ENCODE measurements around the gene ROBO4. TPM values are rescaled to one million over a fixed set of nuclear protein-coding genes. Genes with fewer than 3 reads are reported as not detected.

Gene ROBO4
- total RNA-seq, 1 experiment from 2014 or later, result 1.6 TPM

GRCh38 chr11:124894606-124895430 is 2.8 kb downstream of the ROBO4 start:
- no TSS peak for BruUV-seq (replicated peaks)
- H2AFZ ChIP-seq (ENCODE audit: low read length), result no peak overlapping the region
- intact Hi-C loops (cut with micrococcal nuclease), result no loop called here
- no peaks in the 10 kb centered on the region for H3K9me3 ChIP-seq (ENCODE audit: low read length)
- peaks cover 15% of the 10 kb centered on the region for H3F3A ChIP-seq (ENCODE audit: low read length, unreplicated experiment)
- ChIA-PET POLR2A (ENCODE audit: unreplicated experiment) (interaction anchor here (0.6 kb wide), 2 partner anchors 8 to 27 kb away, joined by 5 to 6 read pairs; no protein-coding TSS in a partner anchor), CTCF (no interaction called here)
- DNase-seq, result no peak
- H4K20me1 ChIP-seq (ENCODE audit: low read length), result no peaks in the 10 kb centered on the region
- H3K79me2 ChIP-seq (ENCODE audit: low read length), result no peaks in the 10 kb centered on the region
- TF ChIP-seq EZH2 (IDR thresholded peaks at IDR 0.05; ENCODE audit: low read length, unreplicated experiment) (no peak), CTCF (conservative IDR thresholded peaks at IDR 0.05; ENCODE audit: low read depth, low read length) (no peak), EZH2phosphoT487 (IDR thresholded peaks at IDR 0.05; ENCODE audit: borderline replicate concordance, low read length) (no peak)
- peaks cover 45% of the 10 kb centered on the region for H3K4me1 ChIP-seq (ENCODE audit: insufficient read depth, low read length)
- no peak overlapping the region for H3K27ac ChIP-seq (ENCODE audit: low read length)
- no peaks in the 10 kb centered on the region for H3K9me2 ChIP-seq (replicated peaks; ENCODE audit: low read length)
- H3K4me3 ChIP-seq (ENCODE audit: low read length), result no peak overlapping the region
- no peaks in the 10 kb centered on the region for H3K27me3 ChIP-seq (ENCODE audit: low read length)
- no peak overlapping the region for H3K4me2 ChIP-seq (ENCODE audit: low read length)
- H3K36me3 ChIP-seq (ENCODE audit: low read depth, low read length), result no peaks in the 10 kb centered on the region
- H3K9ac ChIP-seq (ENCODE audit: low read length), result no peak overlapping the region
- no peak for ATAC-seq

GRCh38 chr11:124893781-124894401 is 3.8 kb downstream of the ROBO4 start:
- intact Hi-C loops (cut with micrococcal nuclease), result no loop called here
- Histone ChIP-seq H3K9ac (ENCODE audit: low read length) (no peak overlapping the region), H3K27me3 (ENCODE audit: low read length) (no peaks in the 10 kb centered on the region), H3K36me3 (ENCODE audit: low read depth, low read length) (no peaks in the 10 kb centered on the region), H3K9me3 (ENCODE audit: low read length) (no peaks in the 10 kb centered on the region), H3K79me2 (ENCODE audit: low read length) (no peaks in the 10 kb centered on the region), H2AFZ (ENCODE audit: low read length) (no peak overlapping the region), H4K20me1 (ENCODE audit: low read length) (no peaks in the 10 kb centered on the region), H3F3A (ENCODE audit: low read length, unreplicated experiment) (peaks cover 7% of the 10 kb centered on the region), H3K9me2 (replicated peaks; ENCODE audit: low read length) (no peaks in the 10 kb centered on the region), H3K27ac (ENCODE audit: low read length) (no peak overlapping the region), H3K4me3 (ENCODE audit: low read length) (no peak overlapping the region), H3K4me1 (ENCODE audit: insufficient read depth, low read length) (peaks cover 36% of the 10 kb centered on the region), H3K4me2 (ENCODE audit: low read length) (no peak overlapping the region)
- no peak for DNase-seq
- BruUV-seq (replicated peaks), result no TSS peak
- ATAC-seq, result no peak
- no peak for TF ChIP-seq EZH2phosphoT487 (IDR thresholded peaks at IDR 0.05; ENCODE audit: borderline replicate concordance, low read length)
- TF ChIP-seq CTCF (conservative IDR thresholded peaks at IDR 0.05; ENCODE audit: low read depth, low read length), result no peak
- TF ChIP-seq EZH2 (IDR thresholded peaks at IDR 0.05; ENCODE audit: low read length, unreplicated experiment), result no peak
- ChIA-PET CTCF (no interaction called here), POLR2A (ENCODE audit: unreplicated experiment) (no interaction called here)
